HG03135 (cell line): ENCODE data around the gene CCNL2.

Experiments used
- ATAC-seq: cut with Tn5 transposase; IDR thresholded peaks from one replicate; pipeline ENCODE4 v1.9.1; 2021; ENCODE audit warnings: mild to moderate bottlenecking, moderate library complexity; ENCODE audit not compliant: unreplicated experiment

Gene CCNL2

GRCh38 chr1:1344655-1345361 is 54.3 kb downstream of the CCNL2 start:
- ATAC-seq, result no peak

GRCh38 chr1:1343811-1344421 is 55.2 kb downstream of the CCNL2 start:
- ATAC-seq, result no peak

GRCh38 chr1:1342584-1343115 is 56.5 kb downstream of the CCNL2 start:
- no peak for ATAC-seq

DNA sequence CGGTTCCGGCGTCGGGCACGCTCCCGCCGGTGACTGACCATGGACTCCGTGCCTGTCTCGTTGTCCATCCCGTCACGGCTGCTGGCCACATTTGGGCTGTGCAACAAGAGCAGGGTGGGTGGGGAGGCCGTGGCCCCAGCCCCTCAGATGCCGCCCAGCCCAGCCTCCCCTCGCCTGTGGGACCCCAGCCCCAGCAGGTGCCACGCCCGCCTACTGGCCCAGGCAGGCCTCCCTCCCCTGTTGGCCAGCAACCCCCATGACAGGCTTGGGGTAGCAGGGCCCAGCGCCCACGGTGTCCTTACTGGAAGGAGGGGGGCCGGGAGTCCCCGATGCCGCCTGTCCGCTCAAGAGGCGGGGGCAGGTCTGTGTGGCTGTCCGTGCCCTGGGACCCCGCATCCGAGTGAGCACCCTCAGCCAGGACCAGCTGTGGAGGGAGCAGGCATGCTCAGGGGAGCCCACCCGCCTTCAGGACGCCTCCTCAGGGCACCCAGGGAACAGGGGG is 57.0 kb downstream of the CCNL2 start:
- no peak for ATAC-seq

GRCh38 chr1:1341549-1342021 is 57.5 kb downstream of the CCNL2 start:
- ATAC-seq, result no peak

GRCh38 chr1:1340791-1341548 is 58.2 kb downstream of the CCNL2 start:
- no peak for ATAC-seq

DNA sequence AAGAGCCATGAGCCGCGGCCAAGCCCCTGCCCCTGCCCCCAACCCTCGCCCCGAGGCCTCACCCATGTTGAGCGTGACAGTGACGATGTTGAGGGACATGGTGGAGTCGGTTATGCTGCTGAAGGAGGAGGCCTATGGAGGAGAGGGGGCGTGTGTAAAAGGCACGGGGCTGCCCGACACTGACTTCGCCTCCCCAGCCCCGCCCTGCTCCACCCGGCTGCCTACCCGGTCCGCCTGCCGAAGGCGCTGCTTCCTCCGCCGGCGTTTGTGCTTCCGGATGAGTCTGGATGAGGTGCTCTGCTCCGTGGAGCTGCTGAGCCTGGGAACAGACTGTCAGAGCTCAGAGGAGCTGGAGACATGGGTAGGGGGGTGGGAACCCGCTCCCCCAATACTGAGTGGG is 59.0 kb downstream of the CCNL2 start:
- no peak for ATAC-seq

DNA sequence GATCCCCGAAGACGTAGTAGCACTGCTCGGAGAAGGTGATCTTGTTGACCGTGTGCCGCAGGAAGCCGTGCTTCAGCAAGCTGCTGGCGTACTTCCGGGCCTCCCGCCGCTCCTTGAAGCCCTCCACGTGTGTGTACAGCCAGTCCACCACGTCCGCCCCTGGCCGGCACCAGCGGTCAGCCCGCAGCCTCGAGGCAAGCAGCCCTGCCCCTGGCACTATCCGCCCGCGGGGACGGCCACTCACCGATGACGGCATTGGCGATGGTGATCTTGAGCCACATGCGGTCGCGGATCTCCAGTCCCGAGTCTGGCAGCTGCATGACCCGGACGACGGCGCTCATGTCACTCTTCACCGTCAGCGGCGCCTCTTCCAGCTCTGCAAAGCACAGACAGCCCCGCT is 60.9 kb downstream of the CCNL2 start:
- ATAC-seq, result no peak

DNA sequence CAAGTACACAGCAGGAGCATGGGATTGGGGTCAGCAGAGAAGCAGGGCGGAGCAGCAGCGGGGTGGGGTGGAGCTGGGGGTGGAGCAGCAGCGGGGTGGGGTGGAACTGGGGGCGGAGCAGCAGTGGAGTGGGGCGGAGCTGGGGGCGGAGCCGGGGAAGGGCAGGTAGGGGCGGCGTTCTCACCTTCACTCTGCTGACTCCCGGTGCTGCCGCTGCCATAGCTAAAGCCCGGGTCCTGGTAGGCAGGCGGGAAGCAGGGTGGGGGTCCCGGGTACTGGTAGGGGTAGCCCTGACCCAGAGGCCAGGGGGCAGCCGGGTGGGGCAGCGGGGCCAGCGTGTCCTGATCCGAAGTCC is 61.4 kb downstream of the CCNL2 start:
- no peak for ATAC-seq

- no peak for ATAC-seq
Measured at GRCh38 chr1:1336931-1337792, 62.0 kb downstream of the CCNL2 start.

- ATAC-seq, result no peak
Measured at GRCh38 chr1:1336446-1336845, 62.7 kb downstream of the CCNL2 start.

DNA sequence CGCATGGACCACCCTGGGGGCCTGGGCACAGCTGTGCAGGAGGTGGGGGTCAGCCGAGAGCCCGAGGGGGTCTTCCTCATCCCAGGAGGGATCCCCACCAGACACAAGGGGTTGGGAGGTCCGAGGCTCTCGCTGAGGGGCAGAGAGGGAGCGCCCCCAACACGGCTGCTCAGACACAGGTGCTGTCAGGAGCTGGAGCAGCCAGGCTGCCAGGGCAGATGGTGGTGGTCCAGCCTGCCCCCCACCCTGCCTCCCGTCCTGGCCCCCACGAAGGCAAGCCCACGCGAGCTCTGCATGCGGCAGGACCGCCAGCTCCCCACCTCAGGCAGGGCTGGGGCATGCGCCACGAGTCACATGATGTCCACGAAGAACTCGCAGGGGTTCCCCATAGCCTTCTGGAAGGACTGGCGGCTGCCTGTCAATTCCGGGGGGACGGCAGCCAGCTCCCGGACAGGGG is 63.3 kb downstream of the CCNL2 start:
- no peak for ATAC-seq
